LoVo (cell line): ENCODE results near the gene CELF2.
"Not testable (repeated sequence)": the region's sequence is repeated elsewhere in the genome, so short reads cannot be mapped to it uniquely, and the experiment has no call there.

Experiments used
- DNase-seq: peaks from one replicate; pipeline ENCODE4 v3.0.0-alpha.2; 2016; ENCODE audit warnings: low spot score

The CELF2 gene

DNA sequence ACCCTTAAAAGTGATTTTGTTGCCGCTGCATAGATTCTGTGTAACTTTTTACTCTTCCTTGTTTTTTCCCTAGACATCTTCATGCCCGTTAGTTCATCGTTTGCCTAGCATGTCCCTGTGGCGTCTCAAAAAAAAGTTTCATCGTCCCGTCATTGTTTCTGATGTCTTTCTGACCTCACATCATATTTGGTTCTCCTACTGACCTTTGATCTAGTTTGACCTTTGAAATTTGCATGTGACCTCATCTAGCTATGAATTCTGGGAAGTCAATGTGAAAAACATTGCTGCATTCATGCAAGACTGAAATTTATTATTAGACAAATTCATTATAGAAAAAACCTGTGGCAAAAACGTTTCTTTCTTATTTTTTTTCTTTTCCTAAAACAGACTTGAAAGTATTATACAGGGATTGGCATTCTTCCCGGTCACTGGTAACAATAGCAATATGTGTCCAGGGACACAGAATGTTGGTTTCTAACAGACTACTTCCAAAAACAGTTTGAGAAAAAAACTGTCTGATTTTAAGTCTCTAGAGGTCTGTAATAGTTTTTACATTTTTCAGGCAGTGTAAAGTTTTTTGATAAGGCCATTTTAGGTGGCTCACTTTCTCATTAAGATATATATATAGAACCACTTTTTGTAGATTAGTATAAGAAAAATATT is 312.8 kb downstream of the CELF2 start:
- no peak for DNase-seq

GRCh38 chr10:11331046-11331577 is 313.4 kb downstream of the CELF2 start:
- no peak for DNase-seq

DNA sequence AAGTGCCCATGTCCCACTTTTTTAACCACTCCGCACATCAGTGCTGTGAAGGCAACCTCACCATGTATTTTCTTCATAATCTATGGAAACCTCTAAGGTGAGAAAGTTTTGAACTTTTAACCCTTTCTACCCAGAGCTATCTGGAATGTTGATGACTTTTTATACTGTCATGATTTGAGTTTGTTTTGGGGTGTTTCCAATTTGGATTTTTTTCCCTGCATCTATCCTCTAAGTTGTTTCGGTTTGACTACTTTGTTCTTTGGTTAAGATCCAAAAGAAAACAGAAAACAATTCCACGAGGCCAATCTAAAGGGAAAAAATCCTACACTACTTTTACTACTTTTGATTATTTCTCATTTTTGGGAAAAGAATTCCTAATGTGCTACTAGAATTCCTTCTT is 314.1 kb downstream of the CELF2 start:
- DNase-seq: no peak

- no peak for DNase-seq
Measured at GRCh38 chr10:11332846-11333245, 315.2 kb downstream of the CELF2 start.

DNA sequence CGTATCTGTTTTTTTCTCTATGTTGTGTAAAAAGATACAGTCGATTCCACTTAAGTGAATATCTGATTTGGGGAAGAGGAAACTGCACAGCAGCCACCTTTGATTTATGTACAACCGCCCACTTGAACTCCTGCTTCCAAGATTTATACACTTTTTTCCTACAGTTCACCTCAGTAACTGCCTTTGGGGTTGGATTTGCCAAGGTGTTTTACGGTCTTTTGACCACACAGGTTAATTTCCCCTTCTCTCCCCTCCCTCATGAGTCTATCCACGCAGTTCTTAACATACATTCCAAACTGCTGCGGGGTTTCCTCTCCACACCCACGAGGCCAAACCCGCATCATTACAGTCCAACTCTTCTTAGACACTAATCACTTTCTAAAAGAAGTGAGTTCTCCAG is 316.8 kb downstream of the CELF2 start:
- no peak for DNase-seq

GRCh38 chr10:11335167-11335652 is 317.5 kb downstream of the CELF2 start:
- DNase-seq: no peak

DNA sequence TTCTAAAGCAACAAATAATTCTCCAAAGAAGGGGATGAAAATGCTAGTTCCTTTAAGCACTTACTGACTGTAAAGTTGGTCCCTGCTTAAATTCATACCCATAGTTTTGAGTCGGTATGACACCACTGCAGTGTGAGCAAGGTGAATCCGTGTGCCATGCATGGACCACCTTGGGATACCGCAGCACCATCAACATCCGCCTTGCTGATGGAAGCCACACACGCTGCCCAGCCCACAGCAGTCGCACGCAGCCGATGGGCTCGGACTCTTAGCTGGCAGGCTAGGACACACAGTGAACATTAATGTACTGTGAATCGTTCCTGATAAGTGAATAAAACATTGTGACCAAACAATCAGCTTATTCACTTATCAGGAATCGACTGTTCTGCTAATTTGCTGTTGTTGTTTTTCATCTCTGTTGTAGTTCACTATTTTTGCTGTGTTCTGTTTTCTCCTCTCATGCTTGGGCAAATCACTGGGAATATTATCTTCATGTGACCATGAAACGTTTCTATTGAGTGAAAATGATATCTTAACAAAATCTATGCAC is 318.3 kb downstream of the CELF2 start:
- no peak for DNase-seq

DNA sequence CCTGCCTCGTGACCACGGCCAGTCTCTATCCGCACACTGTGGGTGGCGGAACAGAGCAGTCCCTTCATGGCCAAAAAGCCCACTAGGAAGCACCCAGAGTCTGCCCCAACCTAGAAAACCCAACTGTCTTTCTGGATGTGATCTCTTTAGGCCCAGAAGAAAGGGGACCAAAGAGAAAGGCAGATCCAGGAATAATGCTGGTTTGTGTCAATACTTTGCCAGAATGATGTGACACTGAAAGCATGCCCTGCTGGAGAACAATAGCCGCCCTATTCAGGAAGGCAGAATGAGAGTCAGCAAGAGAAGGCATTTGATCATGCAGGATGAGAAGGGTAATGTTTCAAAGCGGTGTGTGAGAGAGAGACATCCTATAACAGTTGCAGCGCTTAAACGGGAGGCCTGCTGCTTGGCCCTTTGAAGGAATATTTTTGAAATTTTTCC is 319.1 kb downstream of the CELF2 start:
- no peak for DNase-seq

DNA sequence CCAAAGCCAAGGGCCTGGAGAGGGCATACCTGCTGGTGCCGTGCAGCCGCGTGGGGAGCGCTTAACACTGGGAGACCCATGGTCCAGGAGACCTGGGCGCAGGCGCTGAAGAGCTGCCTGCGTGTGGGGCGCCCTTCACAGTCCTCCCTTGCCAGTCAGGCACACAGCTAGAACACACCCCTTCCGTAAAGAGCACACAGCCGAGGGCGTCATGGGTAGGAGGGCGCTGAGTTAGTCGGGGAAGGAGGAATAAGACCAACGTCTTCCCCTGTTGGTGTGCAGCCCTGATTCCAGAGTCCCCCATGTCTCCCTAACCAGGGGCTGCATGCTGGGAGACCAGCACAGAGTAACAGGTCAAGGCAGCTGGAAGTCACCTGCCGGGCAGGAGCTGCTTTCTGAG is 319.8 kb downstream of the CELF2 start:
- DNase-seq: no peak

DNA sequence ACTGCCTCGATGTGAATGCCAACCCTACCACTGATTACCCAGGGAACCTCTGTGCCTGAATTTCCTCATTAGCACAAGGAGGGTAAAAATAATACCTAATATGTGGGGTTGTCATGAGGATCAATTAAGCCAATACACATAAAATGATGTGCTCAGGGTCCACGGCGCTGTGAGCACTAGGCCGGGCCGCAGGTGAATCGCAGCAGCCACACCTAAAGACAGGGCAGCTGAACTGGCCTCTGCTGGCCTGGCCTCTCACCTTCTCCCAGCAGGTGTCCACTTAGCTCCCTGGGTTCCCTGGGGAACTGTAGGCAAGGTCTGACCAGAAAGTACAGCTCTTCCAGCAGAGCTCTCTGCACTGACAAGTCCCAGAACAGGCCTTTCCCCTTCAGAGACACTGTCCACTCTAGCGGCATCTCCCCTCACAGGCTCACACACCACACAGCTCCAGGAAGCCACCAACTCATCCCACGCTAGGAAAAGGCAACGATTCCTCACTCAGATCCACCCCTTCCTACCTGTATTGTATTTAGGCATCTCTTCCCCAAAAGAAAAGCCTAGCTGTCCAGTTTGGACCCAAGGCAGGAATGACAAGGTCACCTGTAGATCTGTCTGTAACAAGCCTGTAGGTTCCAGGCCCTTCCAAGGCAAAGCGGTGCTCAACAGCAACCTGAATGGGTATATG is 320.6 kb downstream of the CELF2 start:
- no peak for DNase-seq

GRCh38 chr10:11339013-11339412 is 321.3 kb downstream of the CELF2 start:
- no peak for DNase-seq

GRCh38 chr10:11339660-11340059 is 322.0 kb downstream of the CELF2 start:
- no peak for DNase-seq

DNA sequence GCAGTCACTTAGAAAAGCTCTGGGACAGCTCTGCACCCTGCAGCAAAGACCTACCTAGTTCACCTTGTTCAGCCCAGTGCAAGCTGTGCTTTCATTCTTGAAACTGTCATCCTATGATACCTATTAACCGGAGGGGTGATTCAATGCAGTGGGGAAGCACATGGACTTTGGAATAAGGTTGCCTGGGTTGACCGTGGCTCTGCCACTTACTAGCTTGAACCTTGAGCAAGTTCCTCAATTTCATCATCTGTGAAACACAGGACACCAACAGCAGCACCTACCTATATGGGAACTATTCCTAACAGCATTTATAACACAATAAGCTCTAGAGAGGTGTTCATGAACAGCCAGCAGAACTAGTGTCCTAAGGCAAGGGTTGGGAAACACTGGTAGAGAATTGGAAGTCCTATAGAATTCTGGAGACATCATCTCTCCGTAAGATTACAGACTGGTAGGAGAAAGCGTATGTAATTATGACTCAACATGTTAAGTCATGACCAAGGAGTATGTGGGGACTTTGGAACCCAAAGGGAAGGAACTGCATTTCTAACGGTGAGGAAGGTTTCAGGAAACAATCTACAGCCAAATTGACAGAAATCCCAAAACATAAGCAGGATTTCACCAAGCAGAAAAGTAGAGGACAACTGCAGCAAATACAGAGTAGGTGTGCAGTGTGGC is 323.8 kb downstream of the CELF2 start:
- DNase-seq: no peak

DNA sequence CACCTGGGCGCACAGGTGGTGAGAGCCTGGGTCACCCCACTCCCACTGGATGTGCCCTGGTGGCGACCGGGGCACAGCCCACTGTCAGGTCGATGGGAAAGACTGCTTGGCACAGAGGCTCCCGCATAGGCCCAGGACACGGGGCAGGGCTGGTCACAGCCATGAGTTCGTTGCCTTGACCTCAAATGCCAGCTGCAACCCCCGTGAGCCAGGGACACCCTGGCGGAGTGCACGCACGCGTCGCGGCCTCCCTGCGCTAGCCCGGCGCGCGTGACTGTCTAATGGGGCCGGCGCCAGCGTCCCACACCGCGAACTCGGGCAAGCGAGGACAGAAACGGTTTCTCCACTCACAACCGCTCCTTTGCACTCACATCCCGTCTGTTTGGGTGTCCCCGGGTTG is 326.4 kb downstream of the CELF2 start:
- no peak for DNase-seq

GRCh38 chr10:11344550-11344949 is 326.9 kb downstream of the CELF2 start:
- no peak for DNase-seq

- peak; percentile 2 for DNase-seq
Measured at GRCh38 chr10:11345224-11346054, 327.8 kb downstream of the CELF2 start.

- not testable (repeated sequence) for DNase-seq
Measured at GRCh38 chr10:11347580-11347979, 329.9 kb downstream of the CELF2 start.

DNA sequence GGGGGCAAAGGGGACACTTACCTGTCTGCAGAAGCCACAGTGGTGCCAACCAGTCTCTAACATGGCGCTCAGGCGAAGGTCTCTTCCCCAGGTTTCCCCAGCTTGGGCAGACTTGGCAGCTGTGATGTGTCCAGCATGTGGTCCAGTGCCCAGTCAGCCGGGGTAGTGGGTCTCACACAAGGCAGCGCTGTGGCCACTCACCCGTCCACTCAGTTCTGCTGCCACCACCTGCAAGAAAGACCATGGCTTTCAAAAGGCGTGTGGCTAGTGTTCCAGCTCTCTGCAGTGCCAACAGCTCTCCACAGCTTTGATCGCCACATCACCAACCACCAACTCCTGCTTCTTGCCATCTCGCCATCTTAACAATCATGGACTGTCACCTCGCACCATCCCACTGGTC is 334.1 kb downstream of the CELF2 start:
- no peak for DNase-seq

DNA sequence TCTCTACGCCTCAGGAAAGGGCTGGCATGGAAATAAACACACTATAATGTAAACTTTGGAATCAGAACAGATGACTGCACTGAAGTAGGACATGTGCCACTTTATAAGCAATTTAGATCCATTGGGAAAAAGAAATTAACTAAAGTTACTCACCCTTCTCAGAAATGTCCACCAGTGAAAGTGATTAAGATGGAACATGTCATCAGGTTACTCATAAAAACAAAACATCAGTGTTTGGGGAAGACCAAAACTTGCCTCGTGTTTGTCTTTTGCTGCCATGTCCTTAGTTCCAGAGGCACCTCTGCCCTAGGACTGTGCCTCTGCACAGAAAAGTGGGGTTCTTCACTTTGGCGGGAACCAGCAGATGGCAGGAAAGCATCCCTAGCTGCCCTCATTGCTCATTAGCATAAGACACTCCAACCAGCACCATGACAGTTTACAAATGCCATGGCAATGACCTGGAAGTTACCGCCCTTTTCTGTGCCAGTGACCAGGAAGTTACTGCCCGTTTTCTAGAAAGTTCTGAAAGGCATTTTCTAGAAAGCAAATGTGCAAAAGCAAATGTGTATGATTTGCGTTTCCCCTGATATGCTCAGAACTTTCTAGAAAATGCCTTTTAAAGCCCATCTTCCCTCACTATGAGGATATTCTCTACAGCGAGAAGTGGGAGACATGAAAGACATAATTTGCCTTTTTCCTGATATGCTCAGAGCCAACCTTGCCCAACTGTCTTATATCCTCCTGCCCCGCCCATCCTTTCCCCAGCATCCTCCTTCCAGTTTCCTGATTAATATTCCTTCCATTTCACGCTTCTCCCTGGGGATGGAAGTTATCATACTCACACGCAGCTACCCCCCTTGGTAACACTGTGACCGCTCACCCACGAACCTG is 335.6 kb downstream of the CELF2 start:
- DNase-seq: no peak

GRCh38 chr10:11354823-11355222 is 337.2 kb downstream of the CELF2 start:
- no peak for DNase-seq

DNA sequence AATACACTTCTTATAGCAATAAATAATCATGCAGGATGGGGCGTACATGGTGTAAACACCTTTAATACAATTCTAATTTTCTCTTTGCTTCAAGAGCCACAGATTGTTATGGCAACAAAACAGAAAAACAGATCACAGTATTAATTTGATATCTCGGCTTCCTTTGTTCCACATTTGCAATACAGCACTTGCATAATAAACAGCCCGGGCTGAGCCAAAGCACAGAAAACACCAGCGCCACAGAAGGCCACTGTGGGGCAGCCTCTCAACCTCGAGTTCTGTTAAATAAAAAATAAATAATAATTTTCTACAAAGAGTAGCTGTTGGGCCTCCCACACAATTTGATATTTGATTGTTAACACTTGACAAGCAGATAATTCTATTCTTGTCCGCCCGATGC is 337.9 kb downstream of the CELF2 start:
- DNase-seq: no peak
